HCT116 (cell line): ENCODE measurements around the gene DLG4.

Experiments used
- EGR1 ChIP-seq: IDR thresholded peaks from 2 replicates; pipeline ENCODE4 v1.6.1; 2012; ENCODE audit warnings: low read depth
- SRF ChIP-seq: IDR thresholded peaks from 2 replicates; pipeline ENCODE4 v1.6.1; 2012; ENCODE audit warnings: low read depth
- YY1 ChIP-seq: IDR thresholded peaks from 2 replicates; pipeline ENCODE4 v1.6.1; 2011; ENCODE audit warnings: low read length, low read depth, moderate library complexity, mild to moderate bottlenecking; ENCODE audit not compliant: insufficient replicate concordance; ENCODE audit errors: extremely low read depth
- TF ChIP-seq, protein P1 (sequence below), 3 experiments: fragments of 200-600 bp in 1 of 3; sonication (generic) in 1 of 3; IDR thresholded peaks in 2 of 3; conservative IDR thresholded peaks in 1 of 3; 2 replicates each; pipeline ENCODE4 v1.5.1; 2012 to 2017; ENCODE audit warnings: low read depth in 2 of 3, low read length in 2 of 3, antibody characterized with exemption in 1 of 3, borderline replicate concordance in 1 of 3, control low read depth in 1 of 3, mild to moderate bottlenecking in 1 of 3, mixed read lengths in 1 of 3, mixed run types in 1 of 3, moderate library complexity in 1 of 3; ENCODE audit not compliant: insufficient read depth in 1 of 3
- TF ChIP-seq, protein P2 (sequence below): IDR thresholded peaks from 2 replicates; pipeline ENCODE4 v1.6.1; 2011; ENCODE audit warnings: mild to moderate bottlenecking, low read length, moderate library complexity; ENCODE audit not compliant: insufficient replicate concordance; ENCODE audit errors: extremely low read depth
- TF ChIP-seq, protein P3 (sequence below): IDR thresholded peaks from 2 replicates; pipeline ENCODE4 v1.6.1; 2012

- TF ChIP-seq, protein P1, sequence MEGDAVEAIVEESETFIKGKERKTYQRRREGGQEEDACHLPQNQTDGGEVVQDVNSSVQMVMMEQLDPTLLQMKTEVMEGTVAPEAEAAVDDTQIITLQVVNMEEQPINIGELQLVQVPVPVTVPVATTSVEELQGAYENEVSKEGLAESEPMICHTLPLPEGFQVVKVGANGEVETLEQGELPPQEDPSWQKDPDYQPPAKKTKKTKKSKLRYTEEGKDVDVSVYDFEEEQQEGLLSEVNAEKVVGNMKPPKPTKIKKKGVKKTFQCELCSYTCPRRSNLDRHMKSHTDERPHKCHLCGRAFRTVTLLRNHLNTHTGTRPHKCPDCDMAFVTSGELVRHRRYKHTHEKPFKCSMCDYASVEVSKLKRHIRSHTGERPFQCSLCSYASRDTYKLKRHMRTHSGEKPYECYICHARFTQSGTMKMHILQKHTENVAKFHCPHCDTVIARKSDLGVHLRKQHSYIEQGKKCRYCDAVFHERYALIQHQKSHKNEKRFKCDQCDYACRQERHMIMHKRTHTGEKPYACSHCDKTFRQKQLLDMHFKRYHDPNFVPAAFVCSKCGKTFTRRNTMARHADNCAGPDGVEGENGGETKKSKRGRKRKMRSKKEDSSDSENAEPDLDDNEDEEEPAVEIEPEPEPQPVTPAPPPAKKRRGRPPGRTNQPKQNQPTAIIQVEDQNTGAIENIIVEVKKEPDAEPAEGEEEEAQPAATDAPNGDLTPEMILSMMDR (IDR thresholded peaks at IDR 0.05 in 2 of 3, conservative IDR thresholded peaks at IDR 0.05 in 1 of 3; ENCODE audit: borderline replicate concordance in 1 of 3, insufficient read depth in 1 of 3, low read depth in 2 of 3, low read length in 2 of 3) = no peak
- TF ChIP-seq, protein P2, sequence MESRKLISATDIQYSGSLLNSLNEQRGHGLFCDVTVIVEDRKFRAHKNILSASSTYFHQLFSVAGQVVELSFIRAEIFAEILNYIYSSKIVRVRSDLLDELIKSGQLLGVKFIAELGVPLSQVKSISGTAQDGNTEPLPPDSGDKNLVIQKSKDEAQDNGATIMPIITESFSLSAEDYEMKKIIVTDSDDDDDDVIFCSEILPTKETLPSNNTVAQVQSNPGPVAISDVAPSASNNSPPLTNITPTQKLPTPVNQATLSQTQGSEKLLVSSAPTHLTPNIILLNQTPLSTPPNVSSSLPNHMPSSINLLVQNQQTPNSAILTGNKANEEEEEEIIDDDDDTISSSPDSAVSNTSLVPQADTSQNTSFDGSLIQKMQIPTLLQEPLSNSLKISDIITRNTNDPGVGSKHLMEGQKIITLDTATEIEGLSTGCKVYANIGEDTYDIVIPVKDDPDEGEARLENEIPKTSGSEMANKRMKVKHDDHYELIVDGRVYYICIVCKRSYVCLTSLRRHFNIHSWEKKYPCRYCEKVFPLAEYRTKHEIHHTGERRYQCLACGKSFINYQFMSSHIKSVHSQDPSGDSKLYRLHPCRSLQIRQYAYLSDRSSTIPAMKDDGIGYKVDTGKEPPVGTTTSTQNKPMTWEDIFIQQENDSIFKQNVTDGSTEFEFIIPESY = no peak
- TF ChIP-seq YY1 = no peak
- TF ChIP-seq EGR1 = no peak
- TF ChIP-seq, protein P3, sequence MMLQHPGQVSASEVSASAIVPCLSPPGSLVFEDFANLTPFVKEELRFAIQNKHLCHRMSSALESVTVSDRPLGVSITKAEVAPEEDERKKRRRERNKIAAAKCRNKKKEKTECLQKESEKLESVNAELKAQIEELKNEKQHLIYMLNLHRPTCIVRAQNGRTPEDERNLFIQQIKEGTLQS = no peak
- TF ChIP-seq SRF = no peak
Observed at GRCh38 chr17:7215652-7216180, 3.9 kb downstream of the DLG4 start.
